HG02870 (cell line): Measurements from ENCODE around the gene NFYC.

Experiments
- ATAC-seq: cut with Tn5 transposase; IDR thresholded peaks from one replicate; pipeline ENCODE4 v1.9.1; 2021; ENCODE audit warnings: mild to moderate bottlenecking, moderate library complexity; ENCODE audit not compliant: unreplicated experiment

The NFYC gene

GRCh38 chr1:40777224-40777970, 85.9 kb downstream of the NFYC start:
- ATAC-seq: no peak

GRCh38 chr1:40780678-40781607, 89.4 kb downstream of the NFYC start:
- ATAC-seq: no peak

GRCh38 chr1:40781608-40781971, 90.1 kb downstream of the NFYC start:
- ATAC-seq: no peak

- no peak for ATAC-seq
Measured at GRCh38 chr1:40782371-40782956, 91.0 kb downstream of the NFYC start.

GRCh38 chr1:40783001-40783905, 91.7 kb downstream of the NFYC start, which contains the start of gene KCNQ4:
Gene KCNQ4 (plus strand): TSS chr1:40783787. CDS start chr1:40784094, 307 bp downstream.
- no peak for ATAC-seq

- no peak for ATAC-seq
Measured at GRCh38 chr1:40784141-40784770, 92.8 kb downstream of the NFYC start.

- ATAC-seq: no peak
Measured at GRCh38 chr1:40784771-40785151, 93.3 kb downstream of the NFYC start.

- no peak for ATAC-seq
Measured at GRCh38 chr1:40785446-40785845, 93.9 kb downstream of the NFYC start.

- ATAC-seq: no peak
Measured at GRCh38 chr1:40786171-40786994, 94.9 kb downstream of the NFYC start.

GRCh38 chr1:40786995-40787705, 95.6 kb downstream of the NFYC start:
- ATAC-seq: no peak

GRCh38 chr1:40787737-40788560, 96.4 kb downstream of the NFYC start:
- ATAC-seq: no peak

GRCh38 chr1:40788561-40789341, 97.2 kb downstream of the NFYC start:
- no peak for ATAC-seq

GRCh38 chr1:40789342-40789598, 97.8 kb downstream of the NFYC start:
- no peak for ATAC-seq

- no peak for ATAC-seq
Measured at GRCh38 chr1:40789661-40790430, 98.3 kb downstream of the NFYC start.

- no peak for ATAC-seq
Measured at GRCh38 chr1:40792036-40792435, 100.5 kb downstream of the NFYC start.

- no peak for ATAC-seq
Measured at GRCh38 chr1:40793617-40794016, 102.1 kb downstream of the NFYC start.

- no peak for ATAC-seq
Measured at GRCh38 chr1:40794048-40794447, 102.5 kb downstream of the NFYC start.
